H1 (cell line): ENCODE data around the gene IGFALS. TPM values are rescaled to one million over a fixed set of nuclear protein-coding genes. Genes with fewer than 3 reads are reported as not detected.

Source experiments
- CBX5 ChIP-seq: fragments of 300-800, 300-1000 bp; sonication (generic); IDR thresholded peaks from 2 replicates; pipeline ENCODE4 v1.7.1; 2016; ENCODE audit warnings: antibody characterized with exemption, low read length, low read depth
- CBX8 ChIP-seq: fragments of 300-800, 300-1000 bp; sonication (generic); IDR thresholded peaks from 2 replicates; pipeline ENCODE4 v1.7.1; 2016; ENCODE audit warnings: low read depth, low read length, borderline replicate concordance
- RXRA ChIP-seq: IDR thresholded peaks from 2 replicates; pipeline ENCODE4 v1.6.1; 2011; ENCODE audit warnings: low read depth, mild to moderate bottlenecking, low read length, moderate library complexity; ENCODE audit not compliant: insufficient read depth
- polyA plus RNA-seq, 7 experiments: library from polyadenylated mRNA; depleted of rRNA in 3 of 7; stranded (reverse) in 5 of 7; unstranded in 2 of 7; fragments of >200 nt in 5 of 7; fragments of 200-250 nt in 2 of 7; gene quantifications; 1 replicate in 5 of 7; 2 replicates in 1 of 7; 4 replicates in 1 of 7; pipeline versions ENCODE4 v1.2.1 to v1.2.3, GENCODE V29; 2011 to 2013; ENCODE audit warnings: missing spikeins in 2 of 7, mixed read lengths in 2 of 7
- total RNA-seq: library from RNA; stranded (reverse); fragmentation: NEBNext Ultra II Directional; extraction: Animal tissue kit (Norgen Biotek cat#: 25700); gene quantifications from 2 replicates; pipeline ENCODE4 v1.2.1, GENCODE V29; 2021

The IGFALS gene
- total and polyA plus RNA-seq, 2 of the 8 experiments (the other 6 are each of a cell fraction or from before 2014, with no cell fraction given): not detected

GRCh38 chr16:1825381-1825863 lies 31.9 kb upstream of the IGFALS start (continued):
- TF ChIP-seq CBX5 (no peak), CBX8 (no peak), RXRA (no peak)
